ENCODE data around the gene ROR1. TPM values are rescaled to one million over a fixed set of nuclear protein-coding genes. Genes with fewer than 3 reads are reported as not detected.

ROR1 gene
- not detected in 2 replicates for total RNA-seq (2014; rRNA removed; shearing (Covaris generic))

- in situ Hi-C loops (cut with HindIII; ENCODE audit: low sequenced_read_pairs) = no loop called here
Measured at GRCh38 chr1:63773815-63774616, at the start of gene ROR1. TSS of gene ROR1 (plus strand) at chr1:63774017.

GRCh38 chr1:63724375-63724899, 49.4 kb upstream of the ROR1 start:
- no peak for DNase-seq (ENCODE audit: low spot score)
- in situ Hi-C loops (cut with HindIII; ENCODE audit: low sequenced_read_pairs) = no loop called here

More at GRCh38 chr1:63773815-63774616, at the start of gene ROR1:
- peak; percentile 83 for DNase-seq (ENCODE audit: low spot score)

- in situ Hi-C loops (cut with HindIII; ENCODE audit: low sequenced_read_pairs) = no loop called here
- DNase-seq (ENCODE audit: low spot score) = no peak
Measured at GRCh38 chr1:63728611-63729226, 45.1 kb upstream of the ROR1 start.

- no peak for DNase-seq (ENCODE audit: low spot score)
- in situ Hi-C loops (cut with HindIII; ENCODE audit: low sequenced_read_pairs) = no loop called here
Measured at GRCh38 chr1:63729227-63729620, 44.6 kb upstream of the ROR1 start.

GRCh38 chr1:63730211-63730610, 43.6 kb upstream of the ROR1 start:
- peak; percentile 69 for DNase-seq (ENCODE audit: low spot score)
- in situ Hi-C loops (cut with HindIII; ENCODE audit: low sequenced_read_pairs) = no loop called here

GRCh38 chr1:63731117-63732043, 42.4 kb upstream of the ROR1 start:
- no peak for DNase-seq (ENCODE audit: low spot score)
- in situ Hi-C loops (cut with HindIII; ENCODE audit: low sequenced_read_pairs) = no loop called here

GRCh38 chr1:63732666-63733065, 41.2 kb upstream of the ROR1 start:
- in situ Hi-C loops (cut with HindIII; ENCODE audit: low sequenced_read_pairs) = no loop called here

GRCh38 chr1:63738772-63739171, 35.0 kb upstream of the ROR1 start:
- in situ Hi-C loops (cut with HindIII; ENCODE audit: low sequenced_read_pairs) = no loop called here
- no peak for DNase-seq (ENCODE audit: low spot score)

More at GRCh38 chr1:63732666-63733065, 41.2 kb upstream of the ROR1 start:
- DNase-seq (ENCODE audit: low spot score) = no peak

GRCh38 chr1:63739452-63739851, 34.4 kb upstream of the ROR1 start:
- DNase-seq (ENCODE audit: low spot score) = no peak
- in situ Hi-C loops (cut with HindIII; ENCODE audit: low sequenced_read_pairs) = no loop called here

- no peak for DNase-seq (ENCODE audit: low spot score)
- in situ Hi-C loops (cut with HindIII; ENCODE audit: low sequenced_read_pairs) = no loop called here
Measured at GRCh38 chr1:63740432-63740831, 33.4 kb upstream of the ROR1 start.

- DNase-seq (ENCODE audit: low spot score) = no peak
- in situ Hi-C loops (cut with HindIII; ENCODE audit: low sequenced_read_pairs) = no loop called here
Measured at GRCh38 chr1:63742526-63742925, 31.3 kb upstream of the ROR1 start.

GRCh38 chr1:63743781-63744180, 30.0 kb upstream of the ROR1 start:
- in situ Hi-C loops (cut with HindIII; ENCODE audit: low sequenced_read_pairs) = no loop called here
- no peak for DNase-seq (ENCODE audit: low spot score)

GRCh38 chr1:63746129-63746864, 27.5 kb upstream of the ROR1 start:
- DNase-seq (ENCODE audit: low spot score) = no peak

GRCh38 chr1:63747445-63747844, 26.4 kb upstream of the ROR1 start:
- in situ Hi-C loops (cut with HindIII; ENCODE audit: low sequenced_read_pairs) = no loop called here
- DNase-seq (ENCODE audit: low spot score) = no peak

More at GRCh38 chr1:63746129-63746864, 27.5 kb upstream of the ROR1 start:
- in situ Hi-C loops (cut with HindIII; ENCODE audit: low sequenced_read_pairs) = no loop called here

GRCh38 chr1:63748046-63748580, 25.7 kb upstream of the ROR1 start:
- in situ Hi-C loops (cut with HindIII; ENCODE audit: low sequenced_read_pairs) = no loop called here
- DNase-seq (ENCODE audit: low spot score) = no peak

- in situ Hi-C loops (cut with HindIII; ENCODE audit: low sequenced_read_pairs) = no loop called here
- no peak for DNase-seq (ENCODE audit: low spot score)
Measured at GRCh38 chr1:63748641-63749040, 25.2 kb upstream of the ROR1 start.

- in situ Hi-C loops (cut with HindIII; ENCODE audit: low sequenced_read_pairs) = no loop called here
- no peak for DNase-seq (ENCODE audit: low spot score)
Measured at GRCh38 chr1:63750721-63751120, 23.1 kb upstream of the ROR1 start.

- in situ Hi-C loops (cut with HindIII; ENCODE audit: low sequenced_read_pairs) = no loop called here
- DNase-seq (ENCODE audit: low spot score) = no peak
Measured at GRCh38 chr1:63752176-63752575, 21.6 kb upstream of the ROR1 start.

- in situ Hi-C loops (cut with HindIII; ENCODE audit: low sequenced_read_pairs) = no loop called here
- DNase-seq (ENCODE audit: low spot score) = no peak
Measured at GRCh38 chr1:63753591-63753990, 20.2 kb upstream of the ROR1 start.
